CD4-positive, alpha-beta T cell treated with Interleukin-4 for 1 hour (primary cell): ENCODE data around the gene MBNL2.

Experiments used
- DNase-seq, 2 donors: peaks; one replicate each; pipeline ENCODE4 v3.0.0-alpha.2; 2020 to 2022

Gene MBNL2

DNA sequence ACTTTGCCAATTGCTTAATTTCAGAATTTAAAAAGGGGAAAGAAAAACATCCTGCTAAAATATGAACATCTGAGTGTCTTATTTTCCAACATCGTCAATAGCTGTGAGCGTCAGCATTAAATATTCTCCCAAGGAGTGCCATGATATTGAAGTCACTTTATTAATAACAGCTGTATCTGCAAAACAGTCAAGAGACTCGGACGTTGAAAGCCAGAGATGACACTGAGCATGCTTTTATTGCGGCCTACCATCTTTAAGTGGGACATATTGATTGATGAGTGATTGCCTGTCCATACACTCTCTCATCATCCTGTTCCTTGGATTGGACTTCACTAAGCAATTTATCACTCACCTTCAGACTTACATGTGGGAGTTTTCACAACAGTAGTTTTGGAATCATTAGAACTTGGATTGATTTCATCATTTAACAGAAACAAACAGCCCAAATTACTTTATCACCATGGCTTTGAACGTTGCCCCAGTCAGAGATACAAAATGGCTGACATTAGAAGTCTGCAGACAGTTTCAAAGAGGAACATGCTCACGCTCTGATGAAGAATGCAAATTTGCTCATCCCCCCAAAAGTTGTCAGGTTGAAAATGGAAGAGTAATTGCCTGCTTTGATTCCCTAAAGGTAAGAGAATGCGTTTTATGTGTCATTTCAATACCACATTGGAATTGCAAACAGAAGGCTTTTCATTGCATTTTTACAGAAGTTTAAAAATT is 53.8 kb downstream of the MBNL2 start:
- no peak for DNase-seq

- no peak for DNase-seq
Observed at GRCh38 chr13:97276862-97277269, 54.7 kb downstream of the MBNL2 start.

DNA sequence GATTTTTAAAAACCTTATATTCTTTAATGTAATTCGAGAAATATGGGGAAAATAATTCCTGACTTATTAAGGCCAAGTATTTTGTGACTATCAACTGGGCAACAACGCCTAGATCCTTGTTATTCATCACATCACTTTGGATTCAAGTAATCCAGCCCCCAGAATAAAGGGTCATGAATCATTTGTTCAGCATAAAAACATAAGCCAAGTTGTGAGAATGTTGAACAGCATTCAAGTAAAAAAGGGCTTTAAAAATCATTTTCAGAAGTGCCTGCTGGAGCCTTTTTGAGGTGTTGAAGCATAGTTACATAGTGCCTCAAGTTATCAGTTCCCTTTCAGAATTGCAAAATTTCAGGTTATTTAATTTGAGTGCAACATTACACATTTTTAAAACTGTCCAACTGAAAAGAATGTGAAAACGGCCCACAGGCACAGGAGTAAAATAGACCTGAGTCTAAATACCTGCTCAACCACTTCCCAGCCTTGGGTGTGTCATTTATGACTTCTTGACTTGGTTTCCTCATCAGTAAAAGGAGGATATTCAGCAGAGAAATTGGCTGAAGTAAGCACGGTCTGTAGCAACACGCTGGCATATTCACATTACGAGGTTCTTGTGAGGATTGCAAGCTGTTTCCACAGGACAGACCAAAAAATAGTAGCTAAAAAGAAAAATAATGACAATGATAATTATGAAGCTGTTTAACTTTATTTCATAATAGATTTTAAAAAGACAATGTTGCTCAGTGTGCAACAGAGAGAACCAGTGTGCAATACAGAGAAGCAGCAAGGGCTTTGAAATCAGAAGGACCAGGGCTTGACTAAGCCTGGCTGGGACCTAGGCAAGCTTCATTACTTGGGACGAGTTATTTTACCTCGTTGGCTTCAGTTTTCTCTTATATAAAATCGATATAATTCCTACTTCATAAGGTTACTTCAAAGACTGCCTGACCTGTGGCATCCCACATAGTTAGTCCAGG is 56.6 kb downstream of the MBNL2 start:
- no peak for DNase-seq

DNA sequence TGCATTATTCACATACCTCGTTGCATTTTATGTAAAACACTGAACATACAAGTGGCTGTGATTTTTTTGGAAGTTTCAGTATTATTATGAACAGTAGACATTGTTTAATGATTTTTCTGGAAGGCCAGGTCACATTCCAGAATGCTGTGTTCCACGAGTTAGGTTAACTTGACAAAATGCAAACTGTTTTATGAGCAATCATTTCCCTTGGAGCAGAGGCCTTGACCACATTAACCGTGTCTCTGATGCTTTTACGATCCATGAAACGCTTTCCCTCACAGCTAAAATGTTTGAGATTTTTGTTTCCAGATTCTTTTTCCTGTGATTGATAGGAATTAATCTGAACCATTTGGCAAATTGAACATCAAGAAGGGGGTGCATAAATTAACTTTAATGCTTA is 57.8 kb downstream of the MBNL2 start:
- no peak for DNase-seq

- no peak for DNase-seq
Observed at GRCh38 chr13:97280478-97280877, 58.3 kb downstream of the MBNL2 start.

DNA sequence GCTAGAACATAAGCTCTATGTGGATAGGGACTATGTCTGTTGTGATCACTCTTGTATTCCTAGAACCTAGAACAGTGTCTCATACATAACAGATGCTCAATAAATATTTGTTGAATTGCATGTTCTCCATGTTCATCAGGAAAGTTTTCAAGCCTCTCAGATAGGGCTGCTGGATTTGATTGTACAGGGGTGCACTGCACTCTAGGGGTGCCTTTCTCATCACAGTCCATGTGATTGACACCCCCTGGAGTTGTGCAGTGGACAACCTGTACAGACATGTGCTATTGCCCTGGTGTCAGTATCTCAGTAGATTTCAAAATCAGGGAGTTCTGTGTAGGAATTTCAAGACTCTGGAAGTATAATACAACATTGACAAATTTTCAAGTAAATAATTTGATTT is 58.9 kb downstream of the MBNL2 start:
- DNase-seq, result no peak

- no peak for DNase-seq
Observed at GRCh38 chr13:97282705-97283104, 60.6 kb downstream of the MBNL2 start.

- DNase-seq, result no peak
Observed at GRCh38 chr13:97283888-97284287, 61.8 kb downstream of the MBNL2 start.

- no peak for DNase-seq
Observed at GRCh38 chr13:97284558-97284957, 62.4 kb downstream of the MBNL2 start.

GRCh38 chr13:97285221-97285955 is 63.3 kb downstream of the MBNL2 start:
- no peak for DNase-seq

DNA sequence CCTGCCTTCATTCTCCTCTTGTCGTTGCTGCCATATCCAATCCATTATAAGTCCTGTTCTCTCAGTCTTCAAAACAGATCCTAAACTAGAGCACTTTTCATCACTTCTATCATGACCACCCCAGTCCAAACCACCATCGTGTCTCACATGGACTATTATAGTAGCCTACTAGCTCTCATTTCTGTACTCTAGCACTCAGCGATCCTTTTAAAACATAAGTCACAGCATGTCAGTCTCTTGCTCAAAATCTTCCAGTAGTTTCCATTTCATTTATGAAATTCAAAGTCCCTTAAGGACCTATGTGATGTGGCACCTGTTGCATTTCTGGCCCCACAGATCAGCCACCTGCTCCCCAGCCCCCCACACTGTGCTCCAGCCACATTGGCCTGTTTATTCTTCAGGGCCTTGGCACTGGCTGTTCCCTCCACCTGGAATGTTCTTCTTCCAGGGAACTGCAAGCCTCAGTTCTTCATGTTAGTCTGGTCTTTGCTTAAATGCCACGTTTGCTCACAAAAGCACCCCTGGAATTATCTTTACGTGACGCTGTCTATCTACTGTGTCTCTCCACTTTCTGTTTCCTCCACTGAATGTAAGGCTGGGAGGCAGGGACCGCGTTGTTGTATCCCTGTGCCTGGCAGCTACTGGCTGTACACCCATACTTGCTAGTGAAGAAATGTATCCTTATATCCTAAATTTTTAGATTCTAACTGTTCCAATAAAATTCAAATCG is 64.3 kb downstream of the MBNL2 start:
- DNase-seq, result no peak

GRCh38 chr13:97287047-97287383 is 64.9 kb downstream of the MBNL2 start:
- no peak for DNase-seq

- no peak for DNase-seq
Observed at GRCh38 chr13:97288486-97288900, 66.4 kb downstream of the MBNL2 start.

GRCh38 chr13:97289514-97290298 is 67.6 kb downstream of the MBNL2 start:
- no peak for DNase-seq

DNA sequence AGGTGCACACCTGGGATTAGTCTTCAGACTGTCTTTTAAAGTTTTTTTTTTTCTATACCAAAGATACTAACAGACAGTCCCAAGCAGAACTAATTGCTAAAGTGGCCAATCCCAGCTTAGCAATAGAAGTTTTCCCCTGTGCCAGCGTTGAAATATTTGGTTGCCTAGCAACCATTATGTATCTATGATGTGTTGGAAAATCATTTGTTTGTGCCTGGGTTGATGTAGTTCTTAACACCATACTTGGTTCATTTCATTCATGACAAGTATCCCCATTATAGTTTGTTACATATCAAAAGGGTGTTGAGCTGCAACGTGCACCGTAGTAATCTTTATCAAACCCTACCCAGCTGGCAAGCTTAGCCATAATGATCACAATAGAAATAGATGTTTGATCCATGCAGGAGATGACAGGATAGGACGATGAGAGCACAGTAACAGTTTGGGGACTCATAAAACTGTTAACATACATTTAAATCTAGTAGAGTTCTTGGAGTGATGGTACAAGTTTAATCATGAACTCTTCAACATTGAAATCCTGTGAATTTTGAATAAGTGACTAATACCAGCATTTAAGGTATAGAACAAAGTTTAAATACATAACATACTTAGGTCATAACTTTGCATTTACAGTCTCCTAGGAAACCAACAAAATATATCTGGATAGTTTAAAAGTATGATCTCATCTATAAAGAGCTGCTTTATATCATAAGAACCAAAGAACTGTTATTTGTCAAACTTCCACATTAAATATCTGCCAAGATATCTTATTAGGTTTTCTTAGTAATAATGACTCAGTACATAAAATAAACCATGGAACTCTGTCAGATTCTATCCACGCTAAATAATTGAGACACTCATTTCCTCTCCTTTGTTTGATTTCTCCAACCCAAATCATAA is 73.4 kb downstream of the MBNL2 start:
- DNase-seq, result no peak

DNA sequence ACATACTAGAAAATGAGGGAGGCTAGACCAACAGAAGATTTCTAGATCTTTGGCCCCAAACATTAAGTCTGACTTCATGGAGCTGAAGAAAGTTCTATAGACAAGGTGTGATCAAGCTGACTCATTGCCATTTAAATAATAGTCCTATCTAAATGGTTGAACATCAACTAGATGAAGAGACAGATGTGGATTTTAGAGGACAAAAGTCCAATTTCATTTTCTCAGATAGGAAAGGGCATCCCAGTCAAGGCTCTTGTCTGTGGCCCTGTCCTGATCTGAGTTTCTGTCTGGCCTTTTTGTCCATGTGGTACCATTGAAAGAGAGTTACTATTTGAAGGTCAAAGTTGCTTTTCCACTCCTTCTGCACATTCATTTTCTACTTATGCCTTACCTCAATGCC is 74.6 kb downstream of the MBNL2 start:
- DNase-seq, result no peak

DNA sequence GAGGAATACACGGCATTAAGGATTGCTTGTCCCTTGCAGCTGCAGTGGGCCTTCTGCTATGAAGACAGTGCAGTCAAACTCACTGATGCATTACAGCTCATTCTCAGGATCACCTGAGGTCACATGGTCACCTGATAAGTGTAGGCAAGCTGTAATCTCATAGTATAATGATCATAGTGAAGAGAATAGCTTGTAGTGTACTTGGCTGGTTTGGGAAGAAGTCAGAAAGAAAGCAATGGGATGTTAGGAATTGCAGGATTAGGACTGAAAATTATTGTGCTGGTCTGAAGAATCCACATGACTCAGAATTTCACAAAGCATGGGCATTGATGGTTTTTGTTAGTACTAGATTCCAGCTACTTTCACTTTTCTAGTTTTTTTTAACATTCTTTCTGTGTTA is 76.7 kb downstream of the MBNL2 start:
- no peak for DNase-seq

GRCh38 chr13:97300871-97301270 is 78.7 kb downstream of the MBNL2 start:
- DNase-seq, result no peak

DNA sequence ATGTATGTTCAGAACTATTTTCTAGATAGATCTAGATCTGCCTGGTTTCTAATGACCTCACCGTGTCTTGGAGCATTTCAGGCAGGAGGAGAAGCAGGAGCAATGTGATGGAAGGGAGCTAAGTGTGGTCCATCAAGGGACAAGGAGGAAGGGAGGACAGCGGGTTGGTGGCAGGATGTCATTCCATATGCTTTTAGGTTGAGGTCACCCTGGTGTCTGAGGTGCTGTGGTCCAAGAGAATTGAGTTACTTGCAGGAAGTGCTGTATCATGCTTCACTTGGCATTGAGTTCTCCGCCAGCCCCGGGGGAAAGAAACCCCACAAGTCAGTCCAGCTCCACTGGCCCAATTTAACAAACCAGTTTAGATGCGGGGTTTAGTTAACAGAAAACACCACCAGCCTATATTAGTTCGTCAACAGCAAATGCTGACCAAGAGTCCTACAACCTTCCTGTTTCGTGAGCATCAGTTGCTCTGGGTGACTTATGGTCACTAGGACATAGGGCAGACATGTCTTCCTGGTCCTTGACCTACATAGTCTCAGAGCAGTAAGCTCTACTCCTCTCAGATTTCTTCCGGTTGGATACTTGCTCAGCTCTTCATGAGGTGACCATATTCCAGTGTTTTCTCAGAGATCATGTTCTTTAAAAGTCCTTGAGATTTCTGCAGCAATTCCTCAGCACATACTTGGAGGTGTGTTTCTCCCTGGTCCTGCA is 79.4 kb downstream of the MBNL2 start:
- DNase-seq, result no peak

DNA sequence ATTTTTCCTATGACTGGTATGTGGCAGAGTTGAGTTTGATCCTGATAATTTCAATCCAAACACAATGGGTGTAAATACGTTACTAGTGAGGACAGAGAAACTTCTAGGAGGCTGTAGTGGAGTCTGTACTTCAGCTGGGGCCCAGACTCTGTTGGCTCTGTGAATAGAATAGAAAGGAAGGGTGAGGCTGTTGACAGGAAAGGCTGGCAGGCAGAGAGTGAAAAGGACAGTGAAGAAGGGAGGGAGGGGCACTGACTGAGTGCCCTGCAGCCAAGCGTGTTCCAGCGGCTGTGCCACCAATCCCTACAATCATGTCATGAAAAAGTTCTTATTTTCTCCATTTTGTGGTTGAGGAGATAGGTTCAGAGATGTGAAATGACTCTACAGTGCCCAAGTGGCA is 80.5 kb downstream of the MBNL2 start:
- no peak for DNase-seq
